ENCODE data around the gene C18orf63. TPM values are rescaled to one million over a fixed set of nuclear protein-coding genes. Genes with fewer than 3 reads are reported as not detected.

C18orf63 gene
- polyA plus RNA-seq, 1 donor from 2014 or later = not detected

DNA sequence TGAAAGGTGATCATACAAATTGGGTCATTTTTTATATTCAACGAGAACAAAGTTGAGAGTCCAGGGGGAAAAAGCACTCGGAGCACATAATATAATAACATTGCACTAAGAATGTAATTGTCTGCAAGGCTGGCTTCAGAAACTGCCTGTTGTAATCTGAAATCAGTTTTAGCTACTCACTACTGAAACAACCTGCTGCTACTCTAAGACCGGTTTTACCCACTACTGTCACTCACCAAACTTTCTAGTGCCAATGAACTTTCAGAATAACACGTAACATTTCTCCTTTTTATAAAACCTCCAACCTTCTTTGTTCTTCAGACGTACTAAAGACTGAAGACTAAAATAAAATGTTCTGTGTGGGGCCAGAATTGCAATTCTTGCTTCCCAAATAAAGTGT is 12.3 kb upstream of the C18orf63 start:
- H3K27ac ChIP-seq (ENCODE audit: low read length) = no peak overlapping the region

GRCh38 chr18:74303936-74304335 is 11.7 kb upstream of the C18orf63 start:
- Histone ChIP-seq H3F3A (ENCODE audit: insufficient read depth, low read length, poor library complexity, severe bottlenecking) (no peaks in the 10 kb centered on the region), H4K20me1 (ENCODE audit: insufficient read depth) (no peaks in the 10 kb centered on the region), H3K4me2 (ENCODE audit: low read length) (no peak overlapping the region), H3K4me3 (ENCODE audit: low read length) (no peak overlapping the region), H3K27me3 (ENCODE audit: insufficient read depth, low read depth, low read length) (no peaks in the 10 kb centered on the region), H3K27ac (ENCODE audit: low read length) (no peak overlapping the region), H3K36me3 (ENCODE audit: insufficient read depth, low read length) (no peaks in the 10 kb centered on the region), H2AFZ (ENCODE audit: low read depth, low read length) (no peak overlapping the region), H3K79me2 (replicated peaks; ENCODE audit: insufficient read depth, low read length) (no peaks in the 10 kb centered on the region), H3K9me3 (ENCODE audit: low read length) (no peaks in the 10 kb centered on the region), H3K9ac (ENCODE audit: low read length) (no peak overlapping the region), H3K9me2 (ENCODE audit: insufficient read depth, low read length) (no peaks in the 10 kb centered on the region)
- TF ChIP-seq REST (IDR thresholded peaks at IDR 0.05; ENCODE audit: borderline replicate concordance) (no peak), SMC3 (conservative IDR thresholded peaks at IDR 0.05; ENCODE audit: poor library complexity) (no peak), TAF1 (IDR thresholded peaks at IDR 0.05; ENCODE audit: low read depth) (no peak), MXI1 (conservative IDR thresholded peaks at IDR 0.05; ENCODE audit: poor library complexity, severe bottlenecking) (no peak), POLR2AphosphoS5 (IDR thresholded peaks at IDR 0.05) (no peak)

More for the DNA sequence above, 12.3 kb upstream of the C18orf63 start:
- H3K9ac ChIP-seq (ENCODE audit: low read length) = no peak overlapping the region
- TF ChIP-seq EP300 (conservative IDR thresholded peaks at IDR 0.05; ENCODE audit: poor library complexity, severe bottlenecking) = no peak
- no peak for TF ChIP-seq REST (IDR thresholded peaks at IDR 0.05; ENCODE audit: borderline replicate concordance)
- TF ChIP-seq MXI1 (conservative IDR thresholded peaks at IDR 0.05; ENCODE audit: poor library complexity, severe bottlenecking) = no peak
- no peak for TF ChIP-seq EZH2 (IDR thresholded peaks at IDR 0.05; ENCODE audit: borderline replicate concordance, insufficient read depth, low read length, poor library complexity, severe bottlenecking)
- no peak for TF ChIP-seq POLR2AphosphoS5 (IDR thresholded peaks at IDR 0.05)
- TF ChIP-seq TAF1 (IDR thresholded peaks at IDR 0.05; ENCODE audit: low read depth) = no peak
- no peak for TF ChIP-seq CTCF (IDR thresholded peaks at IDR 0.05; ENCODE audit: poor library complexity, severe bottlenecking)
- no peak for TF ChIP-seq SMC3 (conservative IDR thresholded peaks at IDR 0.05; ENCODE audit: poor library complexity)
- no peaks in the 10 kb centered on the region for H3K9me3 ChIP-seq (ENCODE audit: low read length)
- H3K36me3 ChIP-seq (ENCODE audit: insufficient read depth, low read length) = no peaks in the 10 kb centered on the region
- H3K4me2 ChIP-seq (ENCODE audit: low read length) = no peak overlapping the region
- H3F3A ChIP-seq (ENCODE audit: insufficient read depth, low read length, poor library complexity, severe bottlenecking) = no peaks in the 10 kb centered on the region
- H3K4me3 ChIP-seq (ENCODE audit: low read length) = no peak overlapping the region
- no peaks in the 10 kb centered on the region for H4K20me1 ChIP-seq (ENCODE audit: insufficient read depth)
- H3K9me2 ChIP-seq (ENCODE audit: insufficient read depth, low read length) = no peaks in the 10 kb centered on the region
- no peaks in the 10 kb centered on the region for H3K79me2 ChIP-seq (replicated peaks; ENCODE audit: insufficient read depth, low read length)
- no peaks in the 10 kb centered on the region for H3K27me3 ChIP-seq (ENCODE audit: insufficient read depth, low read depth, low read length)
- no peak overlapping the region for H2AFZ ChIP-seq (ENCODE audit: low read depth, low read length)

Measured in neural cell (in vitro differentiated cells).